GM21381 (cell line): ENCODE measurements around the gene PJA2.
"Not testable (repeated sequence)": the region's sequence is repeated elsewhere in the genome, so short reads cannot be mapped to it uniquely, and the experiment has no call there.

Experiments used
- ATAC-seq: cut with Tn5 transposase; IDR thresholded peaks from one replicate; pipeline ENCODE4 v1.9.1; 2021; ENCODE audit warnings: mild to moderate bottlenecking, moderate library complexity; ENCODE audit not compliant: unreplicated experiment

PJA2 gene, protein sequence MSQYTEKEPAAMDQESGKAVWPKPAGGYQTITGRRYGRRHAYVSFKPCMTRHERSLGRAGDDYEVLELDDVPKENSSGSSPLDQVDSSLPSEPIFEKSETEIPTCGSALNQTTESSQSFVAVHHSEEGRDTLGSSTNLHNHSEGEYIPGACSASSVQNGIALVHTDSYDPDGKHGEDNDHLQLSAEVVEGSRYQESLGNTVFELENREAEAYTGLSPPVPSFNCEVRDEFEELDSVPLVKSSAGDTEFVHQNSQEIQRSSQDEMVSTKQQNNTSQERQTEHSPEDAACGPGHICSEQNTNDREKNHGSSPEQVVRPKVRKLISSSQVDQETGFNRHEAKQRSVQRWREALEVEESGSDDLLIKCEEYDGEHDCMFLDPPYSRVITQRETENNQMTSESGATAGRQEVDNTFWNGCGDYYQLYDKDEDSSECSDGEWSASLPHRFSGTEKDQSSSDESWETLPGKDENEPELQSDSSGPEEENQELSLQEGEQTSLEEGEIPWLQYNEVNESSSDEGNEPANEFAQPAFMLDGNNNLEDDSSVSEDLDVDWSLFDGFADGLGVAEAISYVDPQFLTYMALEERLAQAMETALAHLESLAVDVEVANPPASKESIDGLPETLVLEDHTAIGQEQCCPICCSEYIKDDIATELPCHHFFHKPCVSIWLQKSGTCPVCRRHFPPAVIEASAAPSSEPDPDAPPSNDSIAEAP

DNA sequence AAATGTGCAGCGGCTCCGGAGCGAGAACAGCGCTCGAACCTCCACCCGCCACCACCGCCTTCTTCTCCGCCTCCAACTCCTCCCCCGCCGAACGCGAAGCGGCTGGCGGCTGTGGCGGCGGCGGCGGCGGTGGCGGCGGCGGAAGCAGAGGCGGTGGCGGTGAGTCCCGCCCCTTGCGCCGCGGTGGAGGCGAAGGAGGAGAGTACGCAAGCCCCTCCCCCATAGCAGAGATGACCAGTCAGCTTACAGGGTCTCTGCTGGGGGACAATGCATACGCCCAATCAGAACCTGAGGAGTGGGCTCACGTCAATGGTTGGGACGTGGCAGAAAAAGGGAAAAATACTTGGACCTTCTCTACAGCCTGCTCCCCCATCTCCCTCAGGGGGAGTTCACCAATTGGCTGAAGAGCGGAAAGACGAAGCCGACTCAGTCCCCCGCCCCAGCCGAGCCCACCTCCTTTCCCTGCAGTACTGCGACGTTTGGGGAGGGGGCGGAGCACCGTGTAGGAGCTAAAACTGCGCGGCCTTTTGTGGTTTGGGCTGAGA is at the start of gene PJA2:
Gene PJA2 (minus strand): TSS at position 131 of the 545 bp plus-strand sequence. CDS start 26,541 bp downstream, outside the sequence.
- ATAC-seq, result peak; percentile 76

DNA sequence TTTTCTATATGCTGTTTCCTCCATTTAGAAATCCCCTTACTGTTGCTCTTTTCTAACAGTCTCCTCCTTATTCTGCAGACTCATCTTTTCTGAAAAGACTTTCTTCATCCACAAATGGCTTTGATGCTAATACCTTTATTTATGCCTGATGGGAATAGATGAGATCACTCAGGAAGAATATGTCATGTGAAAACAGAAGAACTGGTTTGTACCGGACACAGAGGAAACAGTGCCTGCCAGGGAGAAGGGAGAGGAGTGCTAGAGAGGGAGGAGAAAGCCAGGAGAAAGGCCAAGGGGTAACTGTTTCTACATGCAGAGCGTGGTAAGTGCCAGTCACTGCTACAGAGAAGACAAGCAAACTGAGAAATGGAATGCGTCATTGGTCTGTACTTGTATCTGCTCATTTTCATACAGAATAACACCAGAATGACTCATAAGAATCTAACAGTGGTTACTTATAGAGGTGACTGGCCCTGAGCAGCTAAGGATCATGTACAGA is 45.9 kb upstream of the PJA2 start:
- no peak for ATAC-seq

DNA sequence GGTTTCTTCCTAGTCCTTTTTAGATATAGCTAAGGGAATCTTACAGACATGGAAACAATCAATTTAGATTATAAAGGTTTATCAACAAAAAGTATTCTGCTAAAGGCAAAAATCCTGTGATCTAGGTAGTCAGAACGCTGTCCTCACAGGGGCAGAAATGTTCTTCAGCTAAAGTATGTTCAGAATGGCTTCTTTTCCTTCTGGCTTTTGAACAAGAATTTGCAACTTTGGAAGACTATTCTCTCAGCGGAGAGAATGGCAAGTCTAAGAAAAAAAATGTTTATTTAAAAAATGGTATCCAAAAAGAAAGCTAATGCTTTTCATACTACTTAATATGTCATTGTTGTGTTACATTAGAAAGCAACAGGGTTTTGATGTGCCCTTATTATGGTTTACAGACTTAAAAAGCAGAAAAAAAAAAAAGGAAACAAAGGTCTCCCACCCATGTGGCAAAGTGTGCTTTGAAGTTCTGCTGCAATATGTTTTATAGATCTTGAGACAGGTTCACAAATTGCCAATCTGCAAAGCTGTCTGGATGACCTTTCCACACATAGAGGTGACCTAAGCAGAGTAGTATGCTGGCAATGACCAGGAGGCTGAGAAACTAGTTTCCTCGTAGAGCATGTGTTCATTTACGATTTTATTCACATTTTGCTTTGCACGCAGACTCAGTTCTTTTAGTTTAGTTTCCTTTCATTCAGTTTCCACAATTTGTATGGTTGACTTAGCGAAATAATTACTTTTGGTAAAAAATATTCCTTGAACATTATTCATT is 45.1 kb upstream of the PJA2 start:
- ATAC-seq, result no peak

DNA sequence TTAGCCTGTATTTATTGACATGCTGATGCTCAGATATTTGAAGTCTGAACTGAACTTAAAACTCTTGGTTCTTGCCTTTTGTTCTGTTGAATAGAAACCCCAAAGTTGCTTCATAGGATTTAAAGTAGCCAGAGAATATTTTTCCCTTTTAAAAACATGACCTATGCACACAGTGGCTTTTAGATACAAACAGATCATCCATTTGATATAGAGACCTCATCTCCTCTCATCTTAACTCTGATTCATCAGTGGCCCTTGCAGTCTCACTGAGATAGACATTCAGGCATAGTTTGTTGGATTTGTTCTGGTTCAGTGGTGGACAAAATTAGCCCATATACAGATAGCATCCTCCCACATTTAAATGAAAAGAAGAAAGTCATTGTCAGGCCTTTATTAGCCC is 43.5 kb upstream of the PJA2 start:
- ATAC-seq, result no peak

DNA sequence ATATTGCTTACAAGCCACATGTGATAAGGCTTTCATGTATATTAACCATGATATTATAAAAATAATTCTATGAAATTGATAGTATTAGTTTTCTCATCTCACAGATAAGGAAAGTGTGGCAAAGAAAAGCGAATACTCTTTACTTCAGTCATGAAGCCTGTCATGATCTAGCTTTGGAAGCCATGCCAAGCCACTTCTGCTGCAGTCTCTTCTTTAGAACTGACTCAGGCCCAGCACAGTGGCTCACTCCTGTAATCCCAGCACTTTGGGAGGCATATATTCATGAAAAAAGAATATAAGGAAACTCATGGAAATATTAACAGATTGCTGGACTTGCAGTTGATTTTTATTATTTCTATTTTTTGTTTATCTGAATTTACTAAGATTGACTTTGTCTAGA is 42.9 kb upstream of the PJA2 start:
- ATAC-seq, result no peak

DNA sequence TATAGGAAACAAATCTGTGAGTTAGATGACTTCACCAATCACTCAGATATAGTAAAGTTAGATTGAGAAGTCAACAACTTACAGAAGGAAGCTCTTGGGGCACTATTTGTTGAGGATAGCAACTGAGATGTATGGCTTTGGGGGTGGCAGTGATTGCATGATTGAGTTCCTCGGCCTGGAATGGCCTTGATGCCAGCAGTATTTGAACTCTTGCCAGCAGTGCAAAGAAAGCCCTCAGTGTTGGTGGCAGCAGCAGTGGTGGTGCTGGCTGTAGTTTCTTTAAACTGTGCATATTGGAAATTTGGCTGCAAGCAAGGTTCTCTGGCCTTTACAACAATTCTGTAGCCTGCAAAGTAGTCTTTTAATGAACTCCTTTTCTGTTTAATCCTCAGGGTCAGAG is 41.4 kb upstream of the PJA2 start:
- no peak for ATAC-seq

DNA sequence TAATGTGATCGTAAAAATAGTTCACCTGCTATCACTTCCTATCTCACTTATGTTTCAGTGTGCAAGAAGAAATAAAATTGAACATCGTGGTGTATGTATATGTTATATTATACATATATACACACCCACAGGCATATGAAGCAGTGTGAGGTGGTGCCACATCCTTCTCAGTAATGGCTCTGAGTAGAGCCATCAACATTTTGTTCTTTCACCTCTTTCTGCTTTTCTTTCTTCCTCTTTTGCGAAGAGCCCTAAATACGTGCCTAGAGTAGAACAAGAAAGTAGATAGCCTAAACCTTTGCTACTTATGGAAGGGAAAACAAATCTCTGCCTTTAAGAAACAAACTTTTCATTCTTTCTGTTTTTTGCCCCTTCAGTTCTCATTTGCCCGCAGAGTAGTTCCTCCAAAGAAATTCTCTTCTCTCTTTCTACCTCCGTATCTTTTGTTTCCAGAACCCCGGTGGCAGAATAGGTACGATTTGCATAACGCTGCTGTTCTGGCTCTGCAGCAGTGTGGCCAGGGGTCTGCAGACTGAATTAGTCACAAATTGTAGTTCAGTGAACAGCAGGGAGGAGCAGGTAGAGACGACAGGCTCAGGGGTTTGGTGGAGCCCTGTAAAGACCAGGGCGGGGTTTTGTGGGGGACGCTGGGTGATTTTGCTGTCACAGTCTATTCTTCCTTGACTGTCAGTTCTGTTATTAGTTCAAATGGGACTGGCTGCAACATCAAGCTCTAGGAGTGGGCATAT is 40.5 kb upstream of the PJA2 start:
- ATAC-seq, result no peak

DNA sequence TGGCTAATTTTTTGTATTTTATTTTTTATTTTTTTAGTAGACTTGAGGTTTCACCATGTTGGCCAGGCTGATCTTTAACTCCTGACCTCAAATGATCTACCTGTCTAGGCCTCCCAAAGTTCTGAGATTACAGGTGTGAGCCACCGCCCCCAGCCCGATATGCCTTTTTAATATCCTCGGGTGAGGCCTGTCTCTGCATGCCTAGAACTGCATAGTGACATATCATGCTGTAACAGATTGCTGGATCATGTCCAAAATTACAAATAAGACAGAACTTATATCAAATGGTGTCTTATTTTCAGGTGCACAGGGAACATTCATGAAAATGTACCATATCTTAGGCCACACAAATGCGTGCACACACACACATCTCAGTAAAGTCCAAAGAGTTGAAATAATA is 39.1 kb upstream of the PJA2 start:
- ATAC-seq, result no peak

DNA sequence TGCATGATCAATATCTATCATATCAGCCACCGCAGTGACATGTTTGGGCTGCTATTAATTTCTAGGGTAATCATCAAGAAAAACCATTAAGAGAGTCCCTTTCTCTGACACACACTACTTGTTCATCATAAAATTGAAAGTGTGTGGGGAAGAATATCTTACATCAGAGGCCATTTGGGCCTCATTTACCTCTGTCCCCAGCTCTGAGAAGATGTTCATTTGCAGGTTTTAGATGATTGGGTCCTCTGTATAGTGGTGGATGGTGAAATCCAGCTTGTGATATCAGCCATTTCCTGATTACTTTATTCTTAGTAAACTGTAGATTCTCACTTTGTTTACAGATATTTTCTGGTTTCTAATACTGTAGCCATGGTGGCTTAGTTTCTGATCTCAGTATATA is 29.8 kb upstream of the PJA2 start:
- no peak for ATAC-seq

DNA sequence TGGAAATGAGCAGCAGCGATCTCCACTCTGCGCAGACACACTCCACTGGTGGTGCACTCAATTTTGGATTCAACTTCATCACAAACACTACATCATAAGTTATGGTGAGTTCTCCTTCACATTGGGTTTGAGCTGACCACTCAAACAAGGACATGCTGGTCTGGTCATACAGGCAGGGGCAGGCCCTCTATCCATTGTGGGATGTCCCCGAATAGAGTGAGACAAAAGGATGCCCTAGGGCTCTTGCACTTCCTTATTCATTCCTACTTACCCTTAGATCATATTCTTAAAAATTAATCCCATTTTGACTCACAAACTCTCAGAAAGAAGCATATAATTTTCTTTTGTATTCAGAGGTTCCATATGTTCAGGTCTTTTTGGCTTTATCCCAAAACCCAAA is 16.3 kb upstream of the PJA2 start:
- no peak for ATAC-seq

DNA sequence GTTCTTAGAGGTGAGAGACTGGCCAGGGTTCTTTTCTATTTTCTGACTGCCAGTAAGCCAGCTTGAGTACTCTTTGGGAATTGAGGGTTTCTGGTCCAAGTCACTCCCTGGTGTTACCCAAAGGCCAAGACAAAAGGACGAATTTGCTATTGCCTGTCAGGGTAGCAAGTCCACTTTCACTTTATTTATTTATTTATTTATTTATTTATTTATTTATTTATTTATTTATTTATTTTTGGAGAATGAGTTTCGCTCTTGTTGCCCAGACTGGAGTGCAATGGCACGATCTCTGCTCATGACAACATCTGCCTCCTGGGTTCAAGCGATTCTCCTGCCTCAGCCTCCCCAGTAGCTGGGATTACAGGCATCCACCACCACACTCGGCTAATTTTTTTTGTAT is 15.7 kb upstream of the PJA2 start:
- not testable (repeated sequence) for ATAC-seq

DNA sequence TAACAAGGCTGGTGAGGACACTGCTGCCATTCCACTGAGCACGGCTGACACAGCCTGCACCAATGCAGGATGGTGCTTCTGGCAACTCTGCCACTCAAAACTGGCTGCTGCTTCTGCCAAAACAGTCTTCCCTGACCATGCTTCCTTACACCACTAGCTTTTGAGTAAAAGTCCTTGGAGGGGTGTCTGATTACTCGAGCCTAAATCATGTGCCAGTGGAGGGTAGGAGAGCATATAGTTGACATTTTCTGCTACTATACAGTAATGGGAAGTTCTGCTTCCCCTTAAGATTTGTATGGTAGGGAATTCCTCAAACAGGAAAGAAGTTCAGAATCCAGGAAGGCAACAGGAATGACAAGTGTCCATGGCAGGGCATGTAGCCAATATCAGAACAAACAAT is 12.2 kb upstream of the PJA2 start:
- no peak for ATAC-seq

DNA sequence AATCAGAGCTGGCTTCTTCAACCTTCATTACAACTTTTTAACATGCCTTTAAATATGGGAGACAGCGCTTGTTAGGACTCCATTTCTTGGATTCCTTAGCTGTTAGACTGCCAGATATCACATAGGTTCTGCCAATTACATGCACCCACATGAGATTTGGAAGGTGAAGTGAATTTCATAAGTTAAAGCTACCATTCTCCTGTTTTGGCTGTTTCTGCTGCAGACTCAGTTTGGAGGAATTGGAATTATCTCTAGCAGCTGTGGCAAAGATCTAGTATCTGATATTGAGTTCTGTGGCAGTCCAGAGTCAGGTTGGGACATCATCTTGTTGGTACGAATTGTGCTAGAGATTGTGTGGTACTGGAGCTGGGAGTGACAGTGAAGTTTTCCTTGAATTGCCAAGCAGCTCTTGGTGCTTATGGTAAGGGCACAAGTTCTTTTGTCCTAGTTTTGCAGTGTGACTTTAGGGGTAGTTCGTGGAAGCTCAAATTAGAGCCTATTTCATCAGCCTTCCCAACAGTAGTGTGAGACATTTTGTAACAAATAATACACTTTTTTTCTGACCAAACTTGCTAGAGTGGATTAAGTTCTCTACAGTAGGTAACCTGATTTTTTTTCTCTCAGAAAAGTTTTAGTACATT is 9.1 kb upstream of the PJA2 start:
- ATAC-seq, result no peak

DNA sequence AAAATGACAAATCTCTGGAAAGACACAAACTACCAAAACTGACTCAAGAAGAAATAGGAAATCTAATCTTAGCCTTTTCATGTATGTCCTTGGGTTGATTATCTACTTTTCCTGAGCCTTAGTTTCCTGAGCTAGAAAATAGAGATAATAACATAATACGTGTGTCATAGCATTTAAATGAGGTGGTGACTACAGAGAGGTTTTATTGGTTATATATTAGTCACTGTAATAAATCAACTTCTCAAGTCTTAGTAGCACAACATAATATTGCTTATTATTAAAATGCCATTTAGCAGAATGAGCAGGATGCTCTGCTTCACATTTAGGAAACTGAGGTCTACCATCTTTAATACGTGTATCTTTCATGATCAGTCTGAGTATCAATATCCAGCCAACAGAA is 7.1 kb upstream of the PJA2 start:
- no peak for ATAC-seq

DNA sequence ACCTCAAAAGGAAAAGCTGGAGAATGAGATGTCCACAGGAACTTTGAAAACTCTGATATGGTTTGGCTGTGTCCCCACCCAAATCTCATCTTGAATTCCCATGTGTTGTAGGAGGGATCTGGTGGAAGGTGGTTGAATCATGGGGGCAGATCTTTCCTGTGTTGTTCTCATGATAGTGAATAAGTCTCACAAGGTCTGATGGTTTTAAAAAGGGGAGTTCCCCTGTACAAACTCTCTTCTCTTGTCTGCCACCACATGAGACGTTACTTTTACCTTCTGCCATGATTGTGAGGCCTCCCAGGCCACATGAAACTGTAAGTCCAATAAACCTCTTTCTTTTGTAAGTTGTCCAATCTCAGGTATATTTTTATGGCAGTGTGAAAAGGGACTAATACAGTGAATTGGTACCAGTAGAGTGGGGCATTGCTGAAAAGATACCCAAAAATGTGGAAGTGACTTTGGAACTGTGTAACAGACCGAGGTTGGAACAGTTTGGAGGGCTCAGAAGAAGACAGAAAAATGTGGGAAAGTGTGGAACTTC is 4.2 kb upstream of the PJA2 start:
- not testable (repeated sequence) for ATAC-seq

DNA sequence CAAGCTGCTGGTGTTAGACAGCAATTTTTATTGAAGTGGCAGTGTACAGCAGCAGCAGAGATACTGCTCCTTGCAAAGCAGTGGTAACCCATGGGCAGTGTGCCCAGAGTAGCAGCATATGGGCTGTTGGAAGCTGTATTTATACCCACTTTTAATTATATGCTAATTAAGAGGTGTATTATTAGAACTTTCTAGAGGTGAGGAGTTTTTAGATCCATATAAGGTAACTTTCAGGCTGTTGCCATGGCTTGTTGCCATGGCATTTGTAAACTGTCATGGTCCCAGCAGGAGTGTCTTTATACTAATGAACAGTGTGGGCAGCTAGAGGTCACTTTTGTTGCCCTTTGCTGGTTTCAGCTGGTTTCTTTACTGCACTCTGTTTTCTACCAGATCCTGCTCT is 3.7 kb upstream of the PJA2 start:
- no peak for ATAC-seq

DNA sequence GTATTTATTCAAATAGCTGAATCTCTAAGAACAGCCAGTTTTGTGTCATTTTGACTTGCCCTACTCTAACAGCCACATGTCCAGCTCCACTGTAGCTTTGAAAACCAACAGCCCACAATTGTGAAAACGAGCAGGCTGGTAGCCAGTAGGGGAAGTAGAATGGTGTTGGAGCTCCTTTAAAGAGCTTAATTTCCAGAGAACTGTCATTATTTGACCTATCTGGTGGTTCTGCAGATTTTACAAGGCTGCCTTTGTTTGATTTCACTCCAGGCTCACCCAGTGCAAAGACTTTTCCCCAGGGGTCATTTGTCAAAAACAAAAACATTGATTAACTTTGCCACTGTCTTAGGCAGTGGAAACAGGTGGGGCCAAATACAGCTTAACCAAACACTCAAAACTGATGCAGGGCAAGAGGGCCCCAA is 3.2 kb upstream of the PJA2 start:
- no peak for ATAC-seq

DNA sequence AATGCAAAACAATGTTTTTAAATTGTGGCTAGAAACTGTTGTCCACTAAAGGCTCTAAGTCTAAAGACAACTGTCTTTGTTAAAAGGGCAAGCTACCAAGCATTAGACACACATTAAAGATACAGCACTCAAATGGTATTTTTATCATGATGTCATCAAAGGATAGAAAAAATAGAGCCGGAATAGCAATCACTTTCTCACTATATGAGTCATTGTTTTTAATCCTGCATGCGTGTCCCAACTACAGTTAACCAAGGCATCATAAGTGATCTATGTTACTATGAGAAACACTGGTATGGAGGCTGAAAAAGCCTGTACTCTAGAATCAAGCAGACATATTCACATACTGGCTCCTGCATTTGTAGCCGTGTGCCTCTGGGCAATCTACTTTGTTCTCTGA is 1.9 kb upstream of the PJA2 start:
- no peak for ATAC-seq

DNA sequence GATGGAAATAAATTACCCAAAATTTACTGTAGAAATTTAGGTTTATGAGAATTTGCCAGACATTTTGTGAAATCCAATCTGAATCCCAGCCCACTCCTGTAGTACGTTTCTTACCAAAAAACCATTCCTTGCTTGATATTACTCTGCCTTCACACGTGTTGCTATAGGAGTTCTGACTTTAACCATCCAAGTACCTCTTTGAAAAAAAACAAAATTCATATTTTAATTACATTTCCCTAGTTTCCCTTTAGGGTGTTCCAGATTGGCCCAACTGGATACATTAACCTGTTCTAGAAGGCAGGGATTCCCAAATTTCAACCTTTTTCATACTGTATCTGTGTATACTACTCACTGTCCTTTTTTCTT is 1.4 kb upstream of the PJA2 start:
- ATAC-seq, result no peak
